Measurements from ENCODE around the gene NTRK1.

NTRK1 gene

GRCh38 chr1:156883919-156884318 lies 23.3 kb downstream of the NTRK1 start:
- DNase-seq, result no peak

- DNase-seq, result no peak
Observed at GRCh38 chr1:156884560-156885184, 24.0 kb downstream of the NTRK1 start.

- no peak for DNase-seq
Observed at GRCh38 chr1:156885314-156885713, 24.6 kb downstream of the NTRK1 start.

GRCh38 chr1:156885880-156886355 lies 25.3 kb downstream of the NTRK1 start:
- DNase-seq, result no peak

- DNase-seq, result no peak
Observed at GRCh38 chr1:156886583-156887281, 26.1 kb downstream of the NTRK1 start.

- DNase-seq, result no peak
Observed at GRCh38 chr1:156887317-156887716, 26.7 kb downstream of the NTRK1 start.

- no peak for DNase-seq
Observed at GRCh38 chr1:156887734-156888133, 27.1 kb downstream of the NTRK1 start.

- DNase-seq, result peak; percentile 48 to 73
Observed at GRCh38 chr1:156889802-156890580, 29.3 kb downstream of the NTRK1 start.

GRCh38 chr1:156892190-156893047 lies 31.8 kb downstream of the NTRK1 start:
- DNase-seq, result peak; percentile 67 to 81

- DNase-seq, result no peak
Observed at GRCh38 chr1:156893048-156893953, 32.6 kb downstream of the NTRK1 start, which contains the start of gene PEAR1. TSS of gene PEAR1 (plus strand) at chr1:156893718. CDS start at chr1:156903927, 10,209 bp downstream.

- no peak for DNase-seq
Observed at GRCh38 chr1:156894001-156894400, 33.3 kb downstream of the NTRK1 start.

- DNase-seq, result no peak
Observed at GRCh38 chr1:156894711-156895454, 34.2 kb downstream of the NTRK1 start.

- no peak for DNase-seq
Observed at GRCh38 chr1:156895455-156895812, 34.8 kb downstream of the NTRK1 start.

- DNase-seq, result no peak
Observed at GRCh38 chr1:156895927-156896326, 35.3 kb downstream of the NTRK1 start.

GRCh38 chr1:156896490-156897033 lies 35.9 kb downstream of the NTRK1 start:
- DNase-seq, result no peak

GRCh38 chr1:156897078-156897825 lies 36.6 kb downstream of the NTRK1 start:
- no peak for DNase-seq

GRCh38 chr1:156898161-156898566 lies 37.5 kb downstream of the NTRK1 start:
- no peak for DNase-seq

GRCh38 chr1:156898971-156899664 lies 38.5 kb downstream of the NTRK1 start:
- no peak for DNase-seq
